Measurements from ENCODE around the gene MX1. TPM values are rescaled to one million over a fixed set of nuclear protein-coding genes. Genes with fewer than 3 reads are reported as not detected.

The MX1 gene
- total and polyA plus RNA-seq, 11 donors: 6.2 to 53.9 (median 13.6) TPM

- Histone ChIP-seq H3K4me1 (peaks cover 0 to 19% (median 4%) of the 10 kb centered on the region in 12 donors), H3K36me3 (no peaks in the 10 kb centered on the region), H3K4me3 (peak within 1 kb of the TSS in 11 of 12 donors; percentile 7 to 46 (median 30)), H3K9me3 (no peaks in the 10 kb centered on the region), H3K27me3 (peaks cover 23 to 86% (median 46%) of the 10 kb centered on the region in 9 donors), H3K27ac (no peak within 1 kb of the TSS)
- WGBS, 4 donors: 1 to 2% (median 1%) methylated on average over 58 to 85 of the region's 85 CpGs
- ATAC-seq (peak in 2 of 4 donors; percentile 54 to 56), DNase-seq (no peak)
- intact Hi-C loops (cut with DNase I): no loop called here
- TF ChIP-seq POLR2A (IDR thresholded peaks at IDR 0.05) (no peak), CTCF (IDR thresholded peaks at IDR 0.05) (no peak)
Observed at GRCh38 chr21:41507521-41508414, 81.7 kb downstream of the MX1 start, which contains the start of gene TMPRSS2. TSS of gene TMPRSS2 (minus strand) at chr21:41508158. CDS start at chr21:41498133, 10,025 bp downstream.

GRCh38 chr21:41508415-41509144, 82.5 kb downstream of the MX1 start:
- DNase-seq (no peak), ATAC-seq (no peak)
- Histone ChIP-seq H3K9me3 (no peaks in the 10 kb centered on the region), H3K36me3 (no peaks in the 10 kb centered on the region), H3K4me1 (peaks cover 0 to 19% (median 4%) of the 10 kb centered on the region in 12 donors), H3K4me3 (peak overlapping the region in 11 of 12 donors; percentile 7 to 46 (median 30)), H3K27ac (no peak overlapping the region), H3K27me3 (peaks cover 23 to 79% (median 46%) of the 10 kb centered on the region in 9 donors)
- TF ChIP-seq POLR2A (IDR thresholded peaks at IDR 0.05) (no peak), CTCF (IDR thresholded peaks at IDR 0.05) (no peak)
- intact Hi-C loops (cut with DNase I): no loop called here
- 3 to 5% (median 4%) methylated on average over 14 to 28 of the region's 28 CpGs for WGBS, 4 donors

Other genes with a start within 250 kb of the MX1 start
- under 1 TPM in 1 of 9 donors, not detected in 8; 0.54 TPM for gene FAM3B, start 109.4 kb upstream of the MX1 start, total RNA-seq
- under 1 TPM in 1 of 2 donors, not detected in 1; 0.10 TPM for gene FAM3B, start 109.4 kb upstream of the MX1 start, polyA plus RNA-seq
- gene MX2, start 64.2 kb upstream of the MX1 start, total RNA-seq: 10 to 100 TPM in 3 of 9 donors, 1 to 10 TPM in 6; 4.2 to 23.3 (median 6.0) TPM
- 1 to 10 TPM; 3.2 to 5.3 TPM for gene MX2, start 64.2 kb upstream of the MX1 start, polyA plus RNA-seq
- gene TMPRSS2, start 81.9 kb downstream of the MX1 start, total RNA-seq: not detected
- under 1 TPM in 1 of 2 donors, not detected in 1; 0.04 TPM for gene TMPRSS2, start 81.9 kb downstream of the MX1 start, polyA plus RNA-seq